Mesenteric fat pad (tissue), 1 donor: ENCODE measurements around the gene ITPR2. TPM values are rescaled to one million over a fixed set of nuclear protein-coding genes. Genes with fewer than 3 reads are reported as not detected.

Source experiments
- DNase-seq: peaks from one replicate; pipeline ENCODE4 v3.0.0-alpha.2; 2020; ENCODE audit warnings: low spot score
- total RNA-seq: library from RNA; stranded (reverse); fragmentation: NEBNext Ultra II Directional; extraction: Animal tissue kit (Norgen Biotek cat#: 25700); gene quantifications from one replicate; pipeline ENCODE4 v1.2.1, GENCODE V29; 2021
- donor health status: DM: yes; HTN: yes; CAD: no.

ITPR2 gene
- total RNA-seq, 1 donor from 2014 or later, result 71.3 TPM

- DNase-seq, result no peak
Observed at GRCh38 chr12:26425587-26426260, 407.3 kb downstream of the ITPR2 start.

- DNase-seq, result no peak
Observed at GRCh38 chr12:26422839-26423398, 410.1 kb downstream of the ITPR2 start.

- DNase-seq, result no peak
Observed at GRCh38 chr12:26416550-26416949, 416.4 kb downstream of the ITPR2 start.

GRCh38 chr12:26410689-26411088 lies 422.3 kb downstream of the ITPR2 start:
- DNase-seq, result no peak

- no peak for DNase-seq
Observed at GRCh38 chr12:26406813-26407212, 426.2 kb downstream of the ITPR2 start.

GRCh38 chr12:26406391-26406790 lies 426.6 kb downstream of the ITPR2 start:
- DNase-seq, result no peak

- DNase-seq, result no peak
Observed at GRCh38 chr12:26403601-26404000, 429.4 kb downstream of the ITPR2 start.

GRCh38 chr12:26402648-26403047 lies 430.3 kb downstream of the ITPR2 start:
- DNase-seq, result no peak

GRCh38 chr12:26401874-26402273 lies 431.1 kb downstream of the ITPR2 start:
- DNase-seq, result no peak

- no peak for DNase-seq
Observed at GRCh38 chr12:26400627-26401026, 432.4 kb downstream of the ITPR2 start.

- DNase-seq, result no peak
Observed at GRCh38 chr12:26399381-26399780, 433.6 kb downstream of the ITPR2 start.

- DNase-seq, result no peak
Observed at GRCh38 chr12:26396402-26396801, 436.6 kb downstream of the ITPR2 start.

- no peak for DNase-seq
Observed at GRCh38 chr12:26389343-26389742, 443.7 kb downstream of the ITPR2 start.

- DNase-seq, result no peak
Observed at GRCh38 chr12:26384536-26384935, 448.5 kb downstream of the ITPR2 start.

GRCh38 chr12:26383041-26383440 lies 450.0 kb downstream of the ITPR2 start:
- no peak for DNase-seq

GRCh38 chr12:26380897-26381296 lies 452.1 kb downstream of the ITPR2 start:
- no peak for DNase-seq

GRCh38 chr12:26379777-26380467 lies 453.1 kb downstream of the ITPR2 start:
- no peak for DNase-seq

GRCh38 chr12:26378711-26379110 lies 454.3 kb downstream of the ITPR2 start:
- no peak for DNase-seq

GRCh38 chr12:26374934-26375680 lies 457.9 kb downstream of the ITPR2 start:
- no peak for DNase-seq

GRCh38 chr12:26373606-26374495 lies 459.1 kb downstream of the ITPR2 start:
- no peak for DNase-seq

- DNase-seq, result no peak
Observed at GRCh38 chr12:26372866-26373265, 460.1 kb downstream of the ITPR2 start.
